Measurements from ENCODE around the gene FEN1. TPM values are rescaled to one million over a fixed set of nuclear protein-coding genes. Genes with fewer than 3 reads are reported as not detected.

Gene FEN1
- polyA plus RNA-seq, 1 of the 3 experiments (the other 2 are of a cell fraction) = 35.9 TPM

DNA sequence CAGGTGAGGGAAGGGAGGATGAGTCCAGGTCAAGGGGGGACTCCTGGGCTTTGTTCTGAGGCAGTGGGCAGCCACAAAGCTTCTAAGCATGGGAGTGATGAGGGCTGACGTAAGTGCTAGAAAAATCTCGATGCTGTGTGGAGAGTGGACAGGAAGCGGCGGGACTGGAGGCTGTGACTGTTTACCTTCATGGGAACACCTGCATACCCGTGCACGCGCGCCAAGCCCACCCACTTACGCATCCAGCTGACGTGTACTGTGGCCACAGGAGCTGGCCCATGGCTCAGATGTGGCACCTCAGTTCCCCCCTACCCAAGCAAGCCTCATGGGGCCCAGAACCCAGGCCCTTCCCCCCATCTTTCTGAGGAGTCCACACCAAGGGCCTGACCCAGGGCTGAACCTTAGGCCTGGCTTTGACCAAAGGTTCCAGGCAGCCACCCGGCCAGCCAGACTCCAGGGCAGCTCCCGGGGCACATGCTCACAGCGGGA is 26.3 kb upstream of the FEN1 start:
- no peak for DNase-seq
- WGBS (ENCODE audit: low lambda C conversion rate) = 89% methylated on average over 10 of the region's 13 CpGs
- H3K4me2 ChIP-seq = no peak overlapping the region

DNA sequence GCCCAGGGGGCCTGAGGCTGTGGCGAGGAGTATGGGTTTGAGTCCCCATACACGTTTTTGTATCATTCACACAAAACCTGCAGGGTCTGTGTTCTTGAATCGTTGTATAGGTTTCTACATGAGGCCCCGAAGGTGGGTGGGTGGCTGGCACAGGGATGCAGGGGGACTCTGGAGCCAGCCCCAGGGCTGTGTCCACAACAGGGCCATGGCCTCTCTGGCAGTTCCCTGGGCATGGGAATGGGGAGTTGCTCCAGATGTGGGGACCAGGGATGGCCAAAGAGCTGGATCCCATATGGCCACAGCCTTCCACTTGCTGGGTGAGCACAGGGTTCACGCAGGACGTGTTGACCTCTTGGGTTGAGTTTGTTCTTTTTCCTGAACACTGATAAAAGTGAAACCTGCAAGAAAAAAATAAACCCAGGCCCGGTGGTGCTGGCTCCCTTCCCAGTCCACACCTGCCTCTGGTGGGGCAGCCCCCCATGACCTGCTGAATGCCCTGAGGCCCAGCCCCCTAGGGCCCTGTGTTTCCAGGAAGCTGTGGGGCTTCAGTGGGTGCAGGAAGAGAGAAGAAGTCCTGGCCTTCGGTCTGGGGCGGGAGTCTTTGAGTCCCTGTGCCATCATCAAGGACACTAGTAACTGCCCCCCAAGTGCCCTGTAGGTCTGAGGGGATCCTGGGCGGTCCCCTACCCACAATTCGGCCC is 24.2 kb upstream of the FEN1 start:
- ChIA-PET CTCF (interaction anchor here (1.0 to 14.3 kb wide), 4 partner anchors 10 to 35 kb away, joined by 3 to 140 read pairs (median 4); no protein-coding TSS in a partner anchor), POLR2A (interaction anchor here (1.2 kb wide), 1 partner anchor 24 kb away, joined by 3 read pairs; no protein-coding TSS in a partner anchor)
- WGBS (ENCODE audit: low lambda C conversion rate) = 59% methylated on average over 9 of the region's 11 CpGs
- no peaks in the 10 kb centered on the region for H3K36me3 ChIP-seq (replicated peaks in 1 of 2; ENCODE audit: control insufficient read depth in 1 of 2, insufficient read depth in 2 of 2, low read length in 1 of 2)
- no peak overlapping the region for H3K4me3 ChIP-seq (ENCODE audit: low read depth in 2 of 2, low read length in 1 of 2)
- peak overlapping the region in 1 of 2 experiments; percentile 14; a peak in 1 of 4 replicates for H3K27ac ChIP-seq (ENCODE audit: low read depth in 2 of 2, low read length in 1 of 2)
- H3K9me3 ChIP-seq = no peaks in the 10 kb centered on the region
- H3K4me2 ChIP-seq = no peak overlapping the region
- no peaks in the 10 kb centered on the region for H4K20me1 ChIP-seq (ENCODE audit: insufficient read depth)
- no peaks in the 10 kb centered on the region for H3K9me2 ChIP-seq
- no peaks in the 10 kb centered on the region for H3K27me3 ChIP-seq (ENCODE audit: insufficient read depth)
- no peaks in the 10 kb centered on the region for H3F3A ChIP-seq (replicated peaks; ENCODE audit: insufficient read depth)
- peak; percentile 63 for DNase-seq
- no peaks in the 10 kb centered on the region for H3K79me2 ChIP-seq (ENCODE audit: insufficient read depth)
- peaks cover 0 to 39% of the 10 kb centered on the region in 2 experiments; a peak in 1 of 4 replicates for H3K4me1 ChIP-seq (ENCODE audit: control insufficient read depth in 1 of 2, insufficient read depth in 2 of 2, low read depth in 1 of 2, low read length in 1 of 2)
- H3K9ac ChIP-seq = no peak overlapping the region
- no peak overlapping the region for H2AFZ ChIP-seq (ENCODE audit: low read depth)
- TF ChIP-seq MXI1 (IDR thresholded peaks at IDR 0.05; ENCODE audit: low read depth, low read length) (no peak), RXRA (IDR thresholded peaks at IDR 0.05; ENCODE audit: borderline replicate concordance, low read depth) (no peak), JUND (IDR thresholded peaks at IDR 0.05) (no peak), TEAD4 (IDR thresholded peaks at IDR 0.05; ENCODE audit: borderline replicate concordance, insufficient read depth) (no peak), GATA2 (CRISPR knock-in tag; IDR thresholded peaks at IDR 0.05) (no peak), YY1 (IDR thresholded peaks at IDR 0.05; ENCODE audit: low read depth) (no peak), CHD2 (IDR thresholded peaks at IDR 0.05; ENCODE audit: low read length, partially characterized antibody) (no peak), POLR2AphosphoS5 (IDR thresholded peaks at IDR 0.05; ENCODE audit: low read depth, low read length) (no peak), NRF1 (IDR thresholded peaks at IDR 0.05; ENCODE audit: low read depth, low read length) (no peak), TCF12 (IDR thresholded peaks at IDR 0.05) (no peak), NFIC (IDR thresholded peaks at IDR 0.05; ENCODE audit: borderline replicate concordance) (no peak), ELF1 (IDR thresholded peaks at IDR 0.05) (no peak)
- TF ChIP-seq, protein P1, sequence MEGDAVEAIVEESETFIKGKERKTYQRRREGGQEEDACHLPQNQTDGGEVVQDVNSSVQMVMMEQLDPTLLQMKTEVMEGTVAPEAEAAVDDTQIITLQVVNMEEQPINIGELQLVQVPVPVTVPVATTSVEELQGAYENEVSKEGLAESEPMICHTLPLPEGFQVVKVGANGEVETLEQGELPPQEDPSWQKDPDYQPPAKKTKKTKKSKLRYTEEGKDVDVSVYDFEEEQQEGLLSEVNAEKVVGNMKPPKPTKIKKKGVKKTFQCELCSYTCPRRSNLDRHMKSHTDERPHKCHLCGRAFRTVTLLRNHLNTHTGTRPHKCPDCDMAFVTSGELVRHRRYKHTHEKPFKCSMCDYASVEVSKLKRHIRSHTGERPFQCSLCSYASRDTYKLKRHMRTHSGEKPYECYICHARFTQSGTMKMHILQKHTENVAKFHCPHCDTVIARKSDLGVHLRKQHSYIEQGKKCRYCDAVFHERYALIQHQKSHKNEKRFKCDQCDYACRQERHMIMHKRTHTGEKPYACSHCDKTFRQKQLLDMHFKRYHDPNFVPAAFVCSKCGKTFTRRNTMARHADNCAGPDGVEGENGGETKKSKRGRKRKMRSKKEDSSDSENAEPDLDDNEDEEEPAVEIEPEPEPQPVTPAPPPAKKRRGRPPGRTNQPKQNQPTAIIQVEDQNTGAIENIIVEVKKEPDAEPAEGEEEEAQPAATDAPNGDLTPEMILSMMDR (IDR thresholded peaks at IDR 0.05) = no peak
- TF ChIP-seq, protein P2, sequence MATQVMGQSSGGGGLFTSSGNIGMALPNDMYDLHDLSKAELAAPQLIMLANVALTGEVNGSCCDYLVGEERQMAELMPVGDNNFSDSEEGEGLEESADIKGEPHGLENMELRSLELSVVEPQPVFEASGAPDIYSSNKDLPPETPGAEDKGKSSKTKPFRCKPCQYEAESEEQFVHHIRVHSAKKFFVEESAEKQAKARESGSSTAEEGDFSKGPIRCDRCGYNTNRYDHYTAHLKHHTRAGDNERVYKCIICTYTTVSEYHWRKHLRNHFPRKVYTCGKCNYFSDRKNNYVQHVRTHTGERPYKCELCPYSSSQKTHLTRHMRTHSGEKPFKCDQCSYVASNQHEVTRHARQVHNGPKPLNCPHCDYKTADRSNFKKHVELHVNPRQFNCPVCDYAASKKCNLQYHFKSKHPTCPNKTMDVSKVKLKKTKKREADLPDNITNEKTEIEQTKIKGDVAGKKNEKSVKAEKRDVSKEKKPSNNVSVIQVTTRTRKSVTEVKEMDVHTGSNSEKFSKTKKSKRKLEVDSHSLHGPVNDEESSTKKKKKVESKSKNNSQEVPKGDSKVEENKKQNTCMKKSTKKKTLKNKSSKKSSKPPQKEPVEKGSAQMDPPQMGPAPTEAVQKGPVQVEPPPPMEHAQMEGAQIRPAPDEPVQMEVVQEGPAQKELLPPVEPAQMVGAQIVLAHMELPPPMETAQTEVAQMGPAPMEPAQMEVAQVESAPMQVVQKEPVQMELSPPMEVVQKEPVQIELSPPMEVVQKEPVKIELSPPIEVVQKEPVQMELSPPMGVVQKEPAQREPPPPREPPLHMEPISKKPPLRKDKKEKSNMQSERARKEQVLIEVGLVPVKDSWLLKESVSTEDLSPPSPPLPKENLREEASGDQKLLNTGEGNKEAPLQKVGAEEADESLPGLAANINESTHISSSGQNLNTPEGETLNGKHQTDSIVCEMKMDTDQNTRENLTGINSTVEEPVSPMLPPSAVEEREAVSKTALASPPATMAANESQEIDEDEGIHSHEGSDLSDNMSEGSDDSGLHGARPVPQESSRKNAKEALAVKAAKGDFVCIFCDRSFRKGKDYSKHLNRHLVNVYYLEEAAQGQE (IDR thresholded peaks at IDR 0.05; ENCODE audit: low read depth, low read length) = no peak

More for the DNA sequence above, 26.3 kb upstream of the FEN1 start:
- no peaks in the 10 kb centered on the region for H3K27me3 ChIP-seq (ENCODE audit: insufficient read depth)
- TF ChIP-seq GABPA (IDR thresholded peaks at IDR 0.05; ENCODE audit: low read depth) = no peak
- no peak for TF ChIP-seq FOSL2 (IDR thresholded peaks at IDR 0.05; ENCODE audit: borderline replicate concordance, low read depth)
- no peak for TF ChIP-seq RXRA (IDR thresholded peaks at IDR 0.05; ENCODE audit: borderline replicate concordance, low read depth)
- TF ChIP-seq RCOR1 (IDR thresholded peaks at IDR 0.05; ENCODE audit: low read length) = no peak
- TF ChIP-seq NRF1 (IDR thresholded peaks at IDR 0.05; ENCODE audit: low read depth, low read length) = no peak
- no peak for TF ChIP-seq TCF12 (IDR thresholded peaks at IDR 0.05)
- TF ChIP-seq, protein P3, sequence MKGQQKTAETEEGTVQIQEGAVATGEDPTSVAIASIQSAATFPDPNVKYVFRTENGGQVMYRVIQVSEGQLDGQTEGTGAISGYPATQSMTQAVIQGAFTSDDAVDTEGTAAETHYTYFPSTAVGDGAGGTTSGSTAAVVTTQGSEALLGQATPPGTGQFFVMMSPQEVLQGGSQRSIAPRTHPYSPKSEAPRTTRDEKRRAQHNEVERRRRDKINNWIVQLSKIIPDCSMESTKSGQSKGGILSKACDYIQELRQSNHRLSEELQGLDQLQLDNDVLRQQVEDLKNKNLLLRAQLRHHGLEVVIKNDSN (IDR thresholded peaks at IDR 0.05; ENCODE audit: borderline replicate concordance, low read depth) = no peak
- no peak for TF ChIP-seq ELF1 (IDR thresholded peaks at IDR 0.05)
- TF ChIP-seq SMC3 (IDR thresholded peaks at IDR 0.05; ENCODE audit: low read depth, low read length) = no peak
- no peak for TF ChIP-seq FOXM1 (IDR thresholded peaks at IDR 0.05; ENCODE audit: low read depth)
- TF ChIP-seq EZH2phosphoT487 (IDR thresholded peaks at IDR 0.05; ENCODE audit: borderline replicate concordance, low read depth) = no peak
- TF ChIP-seq NFIC (IDR thresholded peaks at IDR 0.05; ENCODE audit: borderline replicate concordance) = no peak
- TF ChIP-seq, protein P4, sequence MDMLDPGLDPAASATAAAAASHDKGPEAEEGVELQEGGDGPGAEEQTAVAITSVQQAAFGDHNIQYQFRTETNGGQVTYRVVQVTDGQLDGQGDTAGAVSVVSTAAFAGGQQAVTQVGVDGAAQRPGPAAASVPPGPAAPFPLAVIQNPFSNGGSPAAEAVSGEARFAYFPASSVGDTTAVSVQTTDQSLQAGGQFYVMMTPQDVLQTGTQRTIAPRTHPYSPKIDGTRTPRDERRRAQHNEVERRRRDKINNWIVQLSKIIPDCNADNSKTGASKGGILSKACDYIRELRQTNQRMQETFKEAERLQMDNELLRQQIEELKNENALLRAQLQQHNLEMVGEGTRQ (IDR thresholded peaks at IDR 0.05; ENCODE audit: borderline replicate concordance, low read depth, low read length) = no peak
- H3K4me1 ChIP-seq (ENCODE audit: control insufficient read depth in 1 of 2, insufficient read depth in 2 of 2, low read depth in 1 of 2, low read length in 1 of 2) = peaks cover 0 to 28% of the 10 kb centered on the region in 2 experiments; a peak in 2 of 4 replicates
- H3K79me2 ChIP-seq (ENCODE audit: insufficient read depth) = no peaks in the 10 kb centered on the region
- H3K9me3 ChIP-seq = no peaks in the 10 kb centered on the region
- no peaks in the 10 kb centered on the region for H3K36me3 ChIP-seq (replicated peaks in 1 of 2; ENCODE audit: control insufficient read depth in 1 of 2, insufficient read depth in 2 of 2, low read length in 1 of 2)
- H3K27ac ChIP-seq (ENCODE audit: low read depth in 2 of 2, low read length in 1 of 2) = no peak overlapping the region
- ChIA-PET POLR2A (interaction anchor here (1.2 kb wide), 1 partner anchor 26 kb away, joined by 3 read pairs; the partner anchor contains the start of genes FEN1 and TMEM258), CTCF (interaction anchor here (0.7 to 14.3 kb wide), 6 partner anchors 13 to 730 kb away, joined by 3 to 140 read pairs (median 12); partner anchors contain the start of gene MYRF)
- H2AFZ ChIP-seq (ENCODE audit: low read depth) = no peak overlapping the region
- no peak overlapping the region for H3K9ac ChIP-seq
- no peaks in the 10 kb centered on the region for H3K9me2 ChIP-seq
- no peaks in the 10 kb centered on the region for H4K20me1 ChIP-seq (ENCODE audit: insufficient read depth)
- H3K4me3 ChIP-seq (ENCODE audit: low read depth in 2 of 2, low read length in 1 of 2) = no peak overlapping the region
- H3F3A ChIP-seq (replicated peaks; ENCODE audit: insufficient read depth) = no peaks in the 10 kb centered on the region
